ENCODE data around the gene RFPL1.
"Not testable (repeated sequence)": the region's sequence is repeated elsewhere in the genome, so short reads cannot be mapped to it uniquely, and the experiment has no call there.

DNA sequence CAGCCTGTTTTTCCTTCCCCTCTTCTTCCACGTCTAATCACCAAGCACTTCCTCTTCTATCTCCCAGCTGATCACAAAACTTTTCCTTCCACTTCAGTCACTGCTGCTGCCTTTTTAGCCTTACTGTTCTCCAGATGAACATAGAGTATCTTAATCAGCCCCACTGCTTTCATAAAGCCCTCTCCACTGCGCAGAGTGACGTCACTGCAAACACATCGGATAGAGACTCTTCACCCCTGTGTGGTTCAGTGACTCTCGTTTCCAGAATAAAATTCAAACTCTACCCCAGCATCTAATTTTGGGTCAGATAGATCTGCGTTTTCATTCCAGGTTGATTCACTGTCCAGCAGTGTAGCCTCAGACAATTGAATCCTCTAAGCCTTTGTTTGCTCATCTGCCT is 36.8 kb upstream of the RFPL1 start:
- not testable (repeated sequence) for TF ChIP-seq JUN (CRISPR knock-in tag; IDR thresholded peaks at IDR 0.05); IRX3 (CRISPR knock-in tag; IDR thresholded peaks at IDR 0.05; ENCODE audit: borderline replicate concordance, low read depth); ARNT (IDR thresholded peaks at IDR 0.05); ZFP36 (IDR thresholded peaks at IDR 0.05; ENCODE audit: borderline replicate concordance, low read depth, low read length, partially characterized antibody); JUNB (CRISPR knock-in tag; IDR thresholded peaks at IDR 0.05; ENCODE audit: borderline replicate concordance)
- TF ChIP-seq, protein P1, sequence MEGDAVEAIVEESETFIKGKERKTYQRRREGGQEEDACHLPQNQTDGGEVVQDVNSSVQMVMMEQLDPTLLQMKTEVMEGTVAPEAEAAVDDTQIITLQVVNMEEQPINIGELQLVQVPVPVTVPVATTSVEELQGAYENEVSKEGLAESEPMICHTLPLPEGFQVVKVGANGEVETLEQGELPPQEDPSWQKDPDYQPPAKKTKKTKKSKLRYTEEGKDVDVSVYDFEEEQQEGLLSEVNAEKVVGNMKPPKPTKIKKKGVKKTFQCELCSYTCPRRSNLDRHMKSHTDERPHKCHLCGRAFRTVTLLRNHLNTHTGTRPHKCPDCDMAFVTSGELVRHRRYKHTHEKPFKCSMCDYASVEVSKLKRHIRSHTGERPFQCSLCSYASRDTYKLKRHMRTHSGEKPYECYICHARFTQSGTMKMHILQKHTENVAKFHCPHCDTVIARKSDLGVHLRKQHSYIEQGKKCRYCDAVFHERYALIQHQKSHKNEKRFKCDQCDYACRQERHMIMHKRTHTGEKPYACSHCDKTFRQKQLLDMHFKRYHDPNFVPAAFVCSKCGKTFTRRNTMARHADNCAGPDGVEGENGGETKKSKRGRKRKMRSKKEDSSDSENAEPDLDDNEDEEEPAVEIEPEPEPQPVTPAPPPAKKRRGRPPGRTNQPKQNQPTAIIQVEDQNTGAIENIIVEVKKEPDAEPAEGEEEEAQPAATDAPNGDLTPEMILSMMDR (CRISPR knock-in tag; IDR thresholded peaks at IDR 0.05), result not testable (repeated sequence)
